Adrenal gland (tissue), 12 donors: ENCODE results near the gene MYO10. TPM values are rescaled to one million over a fixed set of nuclear protein-coding genes. Genes with fewer than 3 reads are reported as not detected.

Experiments used
- DNase-seq, 7 donors: peaks; one replicate each; pipeline ENCODE4 v3.0.0-alpha.2; 2019 to 2020
- H3K27ac ChIP-seq, 5 donors: fragments of 200-600 bp; sonication (generic) in 4 of 5; 1 replicate in 3 of 5; 2 replicates in 2 of 5; pipeline versions ENCODE4 v1.5.1 to v1.8.0; 2016 to 2020; ENCODE audit warnings: mild to moderate bottlenecking in 1 of 5
- H3K27me3 ChIP-seq: fragments of 200-600 bp; 2 replicates; pipeline ENCODE4 v1.8.0; 2021
- H3K36me3 ChIP-seq, 2 donors: fragments of 200-600 bp; replicated peaks in 1 of 2; 1 replicate in 1 of 2; 2 replicates in 1 of 2; pipeline versions ENCODE4 v1.5.1 to v1.8.0; 2018 to 2022
- H3K4me1 ChIP-seq, 2 donors: fragments of 200-600 bp; replicated peaks in 1 of 2; 1 replicate in 1 of 2; 2 replicates in 1 of 2; pipeline versions ENCODE4 v1.5.1 to v1.8.0; 2018 to 2021
- H3K4me3 ChIP-seq, 4 donors: fragments of 200-600 bp; sonication (generic) in 3 of 4; one replicate each; pipeline ENCODE4 v1.5.1; 2016 to 2018
- H3K9me3 ChIP-seq, 3 donors: fragments of 200-600 bp; sonication (generic) in 1 of 3; replicated peaks in 1 of 3; 1 replicate in 2 of 3; 2 replicates in 1 of 3; pipeline versions ENCODE4 v1.5.1 to v1.8.0; 2016 to 2021
- POLR2A ChIP-seq, 2 donors: fragments of 450-650 bp; IDR thresholded peaks; one replicate each; pipeline ENCODE4 v1.6.1; 2017; ENCODE audit warnings: antibody characterized with exemption in 2 of 2, mild to moderate bottlenecking in 2 of 2, moderate library complexity in 1 of 2
- WGBS, 4 donors: extraction: QIAGEN DNeasy Blood & Tissue Kit in 2 of 4; methylation state at CpG; one replicate each; pipeline versions ENCODE4 v1.1.5 to v1.1.7; 2013 to 2017; 5-methylcytosine and 5-hydroxymethylcytosine counted together
- intact Hi-C, 2 donors: fragments of 100-400 bp; cut with DNase I; formaldehyde crosslinking; loops; one replicate each; pipeline versions ENCODE4 v1.14.1 to v1.15.0; 2022 to 2023
- polyA plus RNA-seq, 3 donors: library from polyadenylated mRNA; stranded (reverse); fragments of 200-250 nt in 2 of 3; fragments of 350-450 nt in 1 of 3; fragmentation: Illumina TruSeq in 1 of 3; extraction: RNeasy Lipid Tissue Mini Kit (QIAGEN cat#74804) in 1 of 3; gene quantifications; one replicate each; pipeline ENCODE4 v1.2.3, GENCODE V29; 2013 to 2014
- total RNA-seq, 9 donors: library from RNA; depleted of rRNA in 4 of 9; stranded (reverse); fragments of >200 nt in 4 of 9; fragments of 120-200 nt in 1 of 9; fragmentation: NEBNext Ultra II Directional in 1 of 9; extraction: Animal tissue kit (Norgen Biotek cat#: 25700) in 1 of 9; gene quantifications; one replicate each; pipeline versions ENCODE4 v1.1.0 to v1.2.4, GENCODE V29; 2013 to 2023
- TF ChIP-seq, protein P1 (sequence below), 6 experiments: fragments of 450-650 bp in 4 of 6; fragments of 200-600 bp in 2 of 6; sonication (generic) in 1 of 6; IDR thresholded peaks; 1 replicate in 5 of 6; 2 replicates in 1 of 6; pipeline versions ENCODE4 v1.5.1 to v1.8.0; 2016 to 2021; ENCODE audit warnings: antibody characterized with exemption in 6 of 6, mild to moderate bottlenecking in 2 of 6, moderate library complexity in 1 of 6
- donor health status: healthy with polysubstance abuse.
- donor health status: Bipolar disorder and iron deficiency.
- donor health status: DM: yes; HTN: yes; CAD: no.
- donor health status: DM: no; HTN: no; CAD: no.
- donor health status: DM: no; HTN: no; CAD: no.
- donor health status: DM: yes; HTN: yes; CAD: no.

Gene MYO10
- total and polyA plus RNA-seq, 12 donors, result 2.2 to 38.9 (median 10.5) TPM

DNA sequence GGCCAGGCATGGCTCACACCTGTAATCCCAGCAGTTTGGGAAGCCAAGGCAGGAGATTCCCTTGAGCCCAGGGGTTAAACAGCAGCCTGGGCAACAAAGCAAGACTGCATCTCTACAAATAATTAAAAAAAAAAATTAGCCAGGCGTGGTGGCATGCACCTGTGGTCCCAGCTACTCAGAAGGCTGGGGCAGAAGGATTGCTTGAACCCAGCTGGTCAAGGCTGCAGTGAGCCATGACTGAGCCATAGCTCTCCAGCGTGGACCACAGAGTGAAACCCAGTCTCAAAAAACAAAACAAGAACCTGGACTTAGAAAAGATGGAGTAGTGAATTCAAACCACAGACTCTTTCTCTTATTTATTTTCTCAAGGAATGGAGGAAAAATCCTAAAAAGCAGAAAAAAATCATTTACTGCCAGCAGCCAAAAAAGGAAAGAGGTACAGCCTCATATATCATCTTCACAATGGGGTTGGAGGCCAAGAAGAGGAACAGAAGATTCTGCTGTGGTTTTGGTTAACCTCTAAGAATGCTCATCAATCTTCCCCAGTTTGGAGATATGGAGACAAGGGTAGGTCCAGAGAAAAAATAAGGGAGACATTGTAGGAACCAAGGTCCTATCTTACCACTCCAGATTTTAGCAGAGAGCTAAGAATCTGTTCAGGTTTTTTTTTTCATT, 40.0 kb upstream of the MYO10 start:
- Histone ChIP-seq H3K27me3 (no peaks in the 10 kb centered on the region), H3K4me1 (no peaks in the 10 kb centered on the region), H3K9me3 (no peaks in the 10 kb centered on the region), H3K36me3 (no peaks in the 10 kb centered on the region), H3K4me3 (no peak overlapping the region), H3K27ac (no peak overlapping the region)
- TF ChIP-seq, protein P1, sequence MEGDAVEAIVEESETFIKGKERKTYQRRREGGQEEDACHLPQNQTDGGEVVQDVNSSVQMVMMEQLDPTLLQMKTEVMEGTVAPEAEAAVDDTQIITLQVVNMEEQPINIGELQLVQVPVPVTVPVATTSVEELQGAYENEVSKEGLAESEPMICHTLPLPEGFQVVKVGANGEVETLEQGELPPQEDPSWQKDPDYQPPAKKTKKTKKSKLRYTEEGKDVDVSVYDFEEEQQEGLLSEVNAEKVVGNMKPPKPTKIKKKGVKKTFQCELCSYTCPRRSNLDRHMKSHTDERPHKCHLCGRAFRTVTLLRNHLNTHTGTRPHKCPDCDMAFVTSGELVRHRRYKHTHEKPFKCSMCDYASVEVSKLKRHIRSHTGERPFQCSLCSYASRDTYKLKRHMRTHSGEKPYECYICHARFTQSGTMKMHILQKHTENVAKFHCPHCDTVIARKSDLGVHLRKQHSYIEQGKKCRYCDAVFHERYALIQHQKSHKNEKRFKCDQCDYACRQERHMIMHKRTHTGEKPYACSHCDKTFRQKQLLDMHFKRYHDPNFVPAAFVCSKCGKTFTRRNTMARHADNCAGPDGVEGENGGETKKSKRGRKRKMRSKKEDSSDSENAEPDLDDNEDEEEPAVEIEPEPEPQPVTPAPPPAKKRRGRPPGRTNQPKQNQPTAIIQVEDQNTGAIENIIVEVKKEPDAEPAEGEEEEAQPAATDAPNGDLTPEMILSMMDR (IDR thresholded peaks at IDR 0.05), result no peak
- TF ChIP-seq POLR2A (IDR thresholded peaks at IDR 0.05), result no peak
- no peak for DNase-seq
- 84 to 94% (median 91%) methylated on average over 2 of the region's 2 CpGs for WGBS, 4 donors
- intact Hi-C loops, result no loop called here

DNA sequence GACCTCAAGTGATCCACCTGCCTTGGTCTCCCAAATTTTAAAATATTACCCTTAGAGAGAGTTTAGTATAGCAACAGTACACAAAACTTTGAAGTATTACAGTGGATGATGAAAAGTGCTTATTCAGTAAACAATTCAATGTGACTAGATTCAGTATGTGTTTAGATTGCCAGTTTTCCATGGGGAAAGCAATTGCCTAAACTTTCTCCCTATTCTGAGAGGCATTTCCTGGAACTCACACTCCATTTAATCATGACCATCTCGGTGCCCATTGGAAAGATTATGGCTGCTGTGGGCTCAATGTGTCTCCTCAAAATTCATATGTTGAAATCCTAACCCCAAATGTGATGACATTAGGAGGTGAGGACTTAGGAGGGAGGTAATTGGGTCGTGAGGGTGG, 38.9 kb upstream of the MYO10 start:
- WGBS, 4 donors, result 72 to 92% (median 79%) methylated on average over 2 of the region's 2 CpGs
- Histone ChIP-seq H3K27me3 (no peaks in the 10 kb centered on the region), H3K4me1 (no peaks in the 10 kb centered on the region), H3K4me3 (no peak overlapping the region), H3K36me3 (no peaks in the 10 kb centered on the region), H3K27ac (no peak overlapping the region), H3K9me3 (no peaks in the 10 kb centered on the region)
- no peak for DNase-seq
- TF ChIP-seq, protein P1 (IDR thresholded peaks at IDR 0.05), result no peak
- no peak for TF ChIP-seq POLR2A (IDR thresholded peaks at IDR 0.05)
- intact Hi-C loops, result no loop called here

DNA sequence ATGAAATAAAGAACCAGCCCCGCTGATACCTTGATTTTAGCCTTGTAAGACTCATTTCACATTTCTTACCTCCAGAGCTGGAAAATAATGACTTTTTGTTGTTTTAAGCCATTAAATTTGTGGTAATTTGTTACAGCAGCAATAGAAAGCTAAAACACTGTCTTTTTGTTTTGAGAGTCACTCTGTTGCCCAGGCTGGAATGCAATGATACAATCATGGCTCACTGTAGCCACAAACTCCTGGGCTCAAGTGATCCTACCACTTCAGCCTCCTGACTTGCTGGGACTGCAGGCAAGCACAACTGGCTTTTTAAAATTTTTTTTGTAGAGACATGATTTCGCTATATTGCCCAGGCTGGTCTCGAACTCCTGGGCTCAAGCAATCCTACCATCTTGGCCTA, 34.7 kb upstream of the MYO10 start:
- H3K9me3 ChIP-seq, result no peaks in the 10 kb centered on the region
- no peak for DNase-seq
- no peaks in the 10 kb centered on the region for H3K36me3 ChIP-seq
- no peaks in the 10 kb centered on the region for H3K27me3 ChIP-seq
- intact Hi-C loops, result no loop called here
- no peak overlapping the region for H3K4me3 ChIP-seq
- TF ChIP-seq, protein P1 (IDR thresholded peaks at IDR 0.05), result no peak
- no peak for TF ChIP-seq POLR2A (IDR thresholded peaks at IDR 0.05)
- no peaks in the 10 kb centered on the region for H3K4me1 ChIP-seq
- 94 to 97% (median 95%) methylated on average over 3 of the region's 3 CpGs for WGBS, 4 donors
- H3K27ac ChIP-seq, result no peak overlapping the region

DNA sequence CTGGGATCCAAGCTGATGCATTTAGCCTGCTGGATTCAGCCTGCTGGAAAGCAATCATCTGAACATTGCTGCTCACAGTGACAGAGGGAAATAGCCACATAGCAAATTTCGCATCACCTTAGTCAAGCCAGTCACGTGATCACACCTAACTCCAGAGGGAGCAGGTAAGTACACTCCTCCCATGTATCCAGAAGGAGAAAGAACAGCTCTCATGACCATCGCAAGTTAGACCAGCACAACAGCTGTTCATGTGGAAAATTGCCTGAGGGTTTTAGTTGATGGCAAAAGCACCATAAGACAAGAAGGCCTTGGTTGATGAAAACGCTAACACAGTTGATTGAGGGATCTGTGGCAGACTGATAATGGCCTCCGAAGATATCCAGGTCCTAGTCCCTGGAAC, 34.2 kb upstream of the MYO10 start:
- DNase-seq, result no peak
- Histone ChIP-seq H3K4me3 (no peak overlapping the region), H3K36me3 (no peaks in the 10 kb centered on the region), H3K27ac (no peak overlapping the region), H3K27me3 (no peaks in the 10 kb centered on the region), H3K4me1 (no peaks in the 10 kb centered on the region), H3K9me3 (no peaks in the 10 kb centered on the region)
- 73 to 93% (median 89%) methylated on average over 5 of the region's 5 CpGs for WGBS, 4 donors
- TF ChIP-seq POLR2A (IDR thresholded peaks at IDR 0.05), result no peak
- TF ChIP-seq, protein P1 (IDR thresholded peaks at IDR 0.05), result no peak
- intact Hi-C loops, result no loop called here
